Panc1 (cell line): ENCODE results near the gene RETREG3. TPM values are rescaled to one million over a fixed set of nuclear protein-coding genes. Genes with fewer than 3 reads are reported as not detected.
"Not testable (repeated sequence)": the region's sequence is repeated elsewhere in the genome, so short reads cannot be mapped to it uniquely, and the experiment has no call there.

ENCODE experiments used
- ATAC-seq: fragments of 200-7000 bp; cut with Tn5 transposase; 2 replicates; pipeline ENCODE4 v1.9.1; 2020; ENCODE audit warnings: mild to moderate bottlenecking, moderate library complexity
- BruUV-seq: library from RNA; stranded (reverse); fragments of 400-500 nt; replicated peaks from 2 replicates; lab custom pipeline; 2021; lab: Mats Ljungman, UMichigan
- CTCF ChIA-PET: fragments of 300-600 bp; sonication (Branson Sonifier 250); formaldehyde crosslinking; loops from one replicate; lab custom pipeline; 2022; ENCODE audit warnings: antibody characterized with exemption; lab: Charles Lee
- POLR2A ChIA-PET: fragments of 300-600 bp; sonication (Branson Sonifier 250); formaldehyde crosslinking; loops from one replicate; lab custom pipeline; 2022; ENCODE audit warnings: antibody characterized with exemption; lab: Charles Lee
- DNase-seq: peaks from one replicate; pipeline ENCODE4 v3.0.0-alpha.2; 2010; ENCODE audit warnings: low read depth, low spot score
- H3K27ac ChIP-seq: 2 replicates; pipeline ENCODE4 v1.5.1; 2011; ENCODE audit warnings: mild to moderate bottlenecking, low read length, inconsistent platforms
- H3K27me3 ChIP-seq: fragments of 200-500 bp; sonication (Bioruptor generic); 2 replicates; pipeline ENCODE4 v1.6.0; 2014; ENCODE audit warnings: low read length, inconsistent platforms; ENCODE audit not compliant: control insufficient read depth, insufficient read depth
- H3K36me3 ChIP-seq: fragments of 200-500 bp; sonication (Bioruptor generic); 2 replicates; pipeline ENCODE4 v1.5.1; 2014; ENCODE audit warnings: inconsistent platforms, mild to moderate bottlenecking, low read length, moderate library complexity; ENCODE audit not compliant: control insufficient read depth, insufficient read depth
- H3K4me1 ChIP-seq: 2 replicates; pipeline ENCODE4 v1.5.1; 2011; ENCODE audit warnings: inconsistent platforms, mild to moderate bottlenecking, low read length, moderate library complexity; ENCODE audit not compliant: control insufficient read depth, insufficient read depth
- H3K4me3 ChIP-seq, 2 experiments: 2 replicates each; pipeline ENCODE4 v1.5.1; 2011 to 2012; ENCODE audit warnings: low read depth in 2 of 2, low read length in 2 of 2, mild to moderate bottlenecking in 2 of 2, inconsistent platforms in 1 of 2, moderate library complexity in 1 of 2
- H3K9me3 ChIP-seq: fragments of 200-500 bp; sonication (Bioruptor generic); 2 replicates; pipeline ENCODE4 v1.5.1; 2014; ENCODE audit warnings: low read depth, mild to moderate bottlenecking, inconsistent platforms, low read length, moderate library complexity; ENCODE audit not compliant: control insufficient read depth, insufficient read depth
- POLR2AphosphoS5 ChIP-seq: IDR thresholded peaks from 2 replicates; pipeline ENCODE4 v1.6.1; 2012; ENCODE audit warnings: mild to moderate bottlenecking, low read depth, low read length, moderate library complexity
- SIN3A ChIP-seq: IDR thresholded peaks from 2 replicates; pipeline ENCODE4 v1.6.1; 2012; ENCODE audit warnings: low read depth, mild to moderate bottlenecking, low read length, moderate library complexity, borderline replicate concordance; ENCODE audit not compliant: insufficient read depth
- TCF7L2 ChIP-seq: IDR thresholded peaks from 2 replicates; pipeline ENCODE4 v1.6.1; 2011; ENCODE audit warnings: mild to moderate bottlenecking, low read depth, low read length, inconsistent platforms
- in situ Hi-C: cut with HindIII; loops from 2 replicates; pipeline ENCODE4 v1.10.0; 2016; ENCODE audit warnings: low sequenced_read_pairs, low pct_unique_long_range_greater_than_20kb
- intact Hi-C: fragments of 100-400 bp; cut with micrococcal nuclease; formaldehyde crosslinking; loops from one replicate; pipeline ENCODE4 v1.10.0; 2022; ENCODE audit not compliant: unreplicated experiment
- total RNA-seq: library from RNA; stranded (reverse); gene quantifications from one replicate; pipeline ENCODE4 v1.2.1, GENCODE V29; 2021; ENCODE audit not compliant: unreplicated experiment
- TF ChIP-seq, protein P1 (sequence below), 2 experiments: IDR thresholded peaks; 2 replicates each; pipeline ENCODE4 v1.6.1; 2011 to 2012; ENCODE audit warnings: low read depth in 2 of 2, control low read depth in 1 of 2, low read length in 1 of 2, mild to moderate bottlenecking in 1 of 2, moderate library complexity in 1 of 2; ENCODE audit not compliant: insufficient read depth in 1 of 2
- TF ChIP-seq, protein P2 (sequence below): fragments of 450-650 bp; IDR thresholded peaks from 2 replicates; pipeline ENCODE4 v1.5.1; 2017; ENCODE audit warnings: mild to moderate bottlenecking

The RETREG3 gene
- total RNA-seq, 1 experiment from 2014 or later, result 42.3 TPM

GRCh38 chr17:42553866-42554249 lies 55.3 kb downstream of the RETREG3 start:
- DNase-seq, result no peak
- TF ChIP-seq, protein P1, sequence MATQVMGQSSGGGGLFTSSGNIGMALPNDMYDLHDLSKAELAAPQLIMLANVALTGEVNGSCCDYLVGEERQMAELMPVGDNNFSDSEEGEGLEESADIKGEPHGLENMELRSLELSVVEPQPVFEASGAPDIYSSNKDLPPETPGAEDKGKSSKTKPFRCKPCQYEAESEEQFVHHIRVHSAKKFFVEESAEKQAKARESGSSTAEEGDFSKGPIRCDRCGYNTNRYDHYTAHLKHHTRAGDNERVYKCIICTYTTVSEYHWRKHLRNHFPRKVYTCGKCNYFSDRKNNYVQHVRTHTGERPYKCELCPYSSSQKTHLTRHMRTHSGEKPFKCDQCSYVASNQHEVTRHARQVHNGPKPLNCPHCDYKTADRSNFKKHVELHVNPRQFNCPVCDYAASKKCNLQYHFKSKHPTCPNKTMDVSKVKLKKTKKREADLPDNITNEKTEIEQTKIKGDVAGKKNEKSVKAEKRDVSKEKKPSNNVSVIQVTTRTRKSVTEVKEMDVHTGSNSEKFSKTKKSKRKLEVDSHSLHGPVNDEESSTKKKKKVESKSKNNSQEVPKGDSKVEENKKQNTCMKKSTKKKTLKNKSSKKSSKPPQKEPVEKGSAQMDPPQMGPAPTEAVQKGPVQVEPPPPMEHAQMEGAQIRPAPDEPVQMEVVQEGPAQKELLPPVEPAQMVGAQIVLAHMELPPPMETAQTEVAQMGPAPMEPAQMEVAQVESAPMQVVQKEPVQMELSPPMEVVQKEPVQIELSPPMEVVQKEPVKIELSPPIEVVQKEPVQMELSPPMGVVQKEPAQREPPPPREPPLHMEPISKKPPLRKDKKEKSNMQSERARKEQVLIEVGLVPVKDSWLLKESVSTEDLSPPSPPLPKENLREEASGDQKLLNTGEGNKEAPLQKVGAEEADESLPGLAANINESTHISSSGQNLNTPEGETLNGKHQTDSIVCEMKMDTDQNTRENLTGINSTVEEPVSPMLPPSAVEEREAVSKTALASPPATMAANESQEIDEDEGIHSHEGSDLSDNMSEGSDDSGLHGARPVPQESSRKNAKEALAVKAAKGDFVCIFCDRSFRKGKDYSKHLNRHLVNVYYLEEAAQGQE (IDR thresholded peaks at IDR 0.05; ENCODE audit: insufficient read depth in 1 of 2, low read depth in 2 of 2, low read length in 1 of 2), result no peak
- TF ChIP-seq, protein P2, sequence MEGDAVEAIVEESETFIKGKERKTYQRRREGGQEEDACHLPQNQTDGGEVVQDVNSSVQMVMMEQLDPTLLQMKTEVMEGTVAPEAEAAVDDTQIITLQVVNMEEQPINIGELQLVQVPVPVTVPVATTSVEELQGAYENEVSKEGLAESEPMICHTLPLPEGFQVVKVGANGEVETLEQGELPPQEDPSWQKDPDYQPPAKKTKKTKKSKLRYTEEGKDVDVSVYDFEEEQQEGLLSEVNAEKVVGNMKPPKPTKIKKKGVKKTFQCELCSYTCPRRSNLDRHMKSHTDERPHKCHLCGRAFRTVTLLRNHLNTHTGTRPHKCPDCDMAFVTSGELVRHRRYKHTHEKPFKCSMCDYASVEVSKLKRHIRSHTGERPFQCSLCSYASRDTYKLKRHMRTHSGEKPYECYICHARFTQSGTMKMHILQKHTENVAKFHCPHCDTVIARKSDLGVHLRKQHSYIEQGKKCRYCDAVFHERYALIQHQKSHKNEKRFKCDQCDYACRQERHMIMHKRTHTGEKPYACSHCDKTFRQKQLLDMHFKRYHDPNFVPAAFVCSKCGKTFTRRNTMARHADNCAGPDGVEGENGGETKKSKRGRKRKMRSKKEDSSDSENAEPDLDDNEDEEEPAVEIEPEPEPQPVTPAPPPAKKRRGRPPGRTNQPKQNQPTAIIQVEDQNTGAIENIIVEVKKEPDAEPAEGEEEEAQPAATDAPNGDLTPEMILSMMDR, result no peak
- TF ChIP-seq TCF7L2 (no peak), SIN3A (no peak), POLR2AphosphoS5 (no peak)
- Histone ChIP-seq H3K4me1 (peaks cover 17% of the 10 kb centered on the region; the same call in 1 of the 2 replicates), H3K36me3 (no peaks in the 10 kb centered on the region), H3K27ac (peak overlapping the region; percentile 63), H3K9me3 (no peaks in the 10 kb centered on the region), H3K4me3 (peak overlapping the region; percentile 68 to 69), H3K27me3 (no peaks in the 10 kb centered on the region)
- in situ Hi-C loops, result no loop called here
- ChIA-PET CTCF (interaction anchor here (0.6 kb wide), 2 partner anchors 309 to 526 kb away, joined by 5 to 6 read pairs; no protein-coding TSS in a partner anchor), POLR2A (interaction anchor here (0.6 kb wide), 2 partner anchors 11 to 384 kb away, joined by 4 read pairs; no protein-coding TSS in a partner anchor)
- peak; percentile 57 for ATAC-seq
- BruUV-seq, result no TSS peak
- intact Hi-C loops, result no loop called here

GRCh38 chr17:42553161-42553818 lies 55.9 kb downstream of the RETREG3 start:
- no TSS peak for BruUV-seq
- ATAC-seq (peak; percentile 64), DNase-seq (no peak)
- peaks cover 19% of the 10 kb centered on the region; the same call in 1 of the 2 replicates for H3K4me1 ChIP-seq
- no peaks in the 10 kb centered on the region for H3K36me3 ChIP-seq
- H3K27me3 ChIP-seq, result no peaks in the 10 kb centered on the region
- peak overlapping the region; percentile 68 to 69 for H3K4me3 ChIP-seq
- ChIA-PET CTCF (interaction anchor here (0.6 kb wide), 1 partner anchor 309 kb away, joined by 5 read pairs; no protein-coding TSS in a partner anchor), POLR2A (interaction anchor here (0.6 kb wide), 2 partner anchors 11 to 385 kb away, joined by 4 read pairs; no protein-coding TSS in a partner anchor)
- TF ChIP-seq SIN3A (no peak), TCF7L2 (no peak)
- TF ChIP-seq, protein P2, result peak; percentile 38
- TF ChIP-seq, protein P1 (IDR thresholded peaks at IDR 0.05; ENCODE audit: insufficient read depth in 1 of 2, low read depth in 2 of 2, low read length in 1 of 2), result no peak
- H3K9me3 ChIP-seq, result no peaks in the 10 kb centered on the region
- intact Hi-C loops (no loop called here), in situ Hi-C loops (no loop called here)
- H3K27ac ChIP-seq, result peak overlapping the region; percentile 63

DNA sequence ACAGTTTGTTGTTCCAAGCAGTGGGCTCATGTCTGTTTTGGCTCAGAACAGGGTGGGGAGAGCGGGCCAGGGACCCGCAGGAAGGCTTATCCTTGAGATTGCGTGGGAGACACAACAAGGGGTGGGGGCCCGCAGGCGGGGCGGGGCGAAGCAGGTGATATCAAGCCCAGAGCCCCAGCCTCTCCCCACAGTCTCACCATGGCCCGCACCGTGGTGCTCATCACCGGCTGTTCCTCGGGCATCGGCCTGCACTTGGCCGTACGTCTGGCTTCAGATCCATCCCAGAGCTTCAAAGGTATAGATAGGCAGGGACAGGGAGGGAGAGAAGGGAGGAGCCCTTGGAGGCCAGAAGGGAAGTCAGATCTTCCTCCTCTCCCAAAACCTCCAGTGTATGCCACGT lies 56.4 kb downstream of the RETREG3 start, which contains the start of gene HSD17B1:
Gene HSD17B1, plus strand, starts transcription at position 188 of the 400 bp plus-strand sequence. Its CDS starts 11 bp downstream, at position 199.
- intact Hi-C loops, POLR2A ChIA-PET, DNase-seq, ATAC-seq, BruUV-seq, H3K27me3 ChIP-seq, H3K9me3 ChIP-seq, in situ Hi-C loops, CTCF ChIA-PET, H3K36me3 ChIP-seq: not testable (repeated sequence)
- Histone ChIP-seq H3K4me1 (peaks cover 19% of the 10 kb centered on the region; the same call in 1 of the 2 replicates), H3K4me3 (peak within 1 kb of the TSS; percentile 68 to 69), H3K27ac (peak within 1 kb of the TSS; percentile 63)
